ENCODE measurements around the gene BTBD9.

The BTBD9 gene

GRCh38 chr6:38503032-38503773, 136.5 kb downstream of the BTBD9 start:
- DNase-seq = no peak

- no peak for DNase-seq
Observed at GRCh38 chr6:38502423-38502822, 137.3 kb downstream of the BTBD9 start.

GRCh38 chr6:38501931-38502330, 137.8 kb downstream of the BTBD9 start:
- DNase-seq = no peak

GRCh38 chr6:38499529-38500096, 140.1 kb downstream of the BTBD9 start:
- DNase-seq = no peak

GRCh38 chr6:38498805-38499445, 140.8 kb downstream of the BTBD9 start:
- DNase-seq = no peak

- no peak for DNase-seq
Observed at GRCh38 chr6:38498085-38498484, 141.6 kb downstream of the BTBD9 start.

DNA sequence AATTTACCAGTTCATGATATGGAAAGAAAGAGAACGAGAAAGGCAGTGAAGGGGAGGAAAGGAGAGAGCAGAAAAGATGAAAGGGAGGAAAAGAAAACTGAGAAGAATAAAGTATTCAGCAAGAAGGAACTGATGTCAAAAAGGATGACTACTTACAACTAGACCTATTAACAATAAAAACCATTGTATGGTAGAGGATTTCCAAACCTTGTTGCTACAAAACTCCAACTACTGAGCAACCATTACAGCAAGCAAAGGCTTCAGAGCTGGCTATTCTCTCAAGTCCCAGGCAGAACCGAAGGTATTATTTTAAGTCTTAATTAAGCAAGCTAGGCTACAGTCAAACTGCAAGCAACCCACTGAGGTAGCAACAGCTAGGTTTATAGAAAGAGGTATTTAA, 142.2 kb downstream of the BTBD9 start:
- DNase-seq = no peak

GRCh38 chr6:38495922-38496635, 143.7 kb downstream of the BTBD9 start:
- DNase-seq = no peak

GRCh38 chr6:38495518-38495917, 144.2 kb downstream of the BTBD9 start:
- no peak for DNase-seq

- peak; percentile 77 for DNase-seq
Observed at GRCh38 chr6:38493931-38494547, 145.7 kb downstream of the BTBD9 start.

DNA sequence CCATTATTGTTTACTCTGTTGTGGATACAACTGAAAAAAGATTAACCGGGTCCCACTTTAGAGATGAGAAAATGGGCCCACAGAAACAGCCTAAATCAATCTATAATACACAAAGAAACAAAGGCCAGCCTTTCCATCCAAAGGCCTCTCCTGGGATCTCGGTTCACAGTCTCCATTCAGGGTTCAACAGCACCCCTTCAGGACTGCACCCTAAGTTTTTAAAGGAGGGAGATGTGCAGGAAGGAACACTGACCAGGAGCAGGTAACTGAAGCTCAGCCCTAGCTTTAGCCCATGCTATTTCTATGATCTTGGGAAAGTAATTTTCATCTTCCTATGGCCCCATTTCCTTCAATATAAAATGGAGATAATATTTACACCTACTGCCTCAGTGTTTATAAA, 147.7 kb downstream of the BTBD9 start:
- no peak for DNase-seq

DNA sequence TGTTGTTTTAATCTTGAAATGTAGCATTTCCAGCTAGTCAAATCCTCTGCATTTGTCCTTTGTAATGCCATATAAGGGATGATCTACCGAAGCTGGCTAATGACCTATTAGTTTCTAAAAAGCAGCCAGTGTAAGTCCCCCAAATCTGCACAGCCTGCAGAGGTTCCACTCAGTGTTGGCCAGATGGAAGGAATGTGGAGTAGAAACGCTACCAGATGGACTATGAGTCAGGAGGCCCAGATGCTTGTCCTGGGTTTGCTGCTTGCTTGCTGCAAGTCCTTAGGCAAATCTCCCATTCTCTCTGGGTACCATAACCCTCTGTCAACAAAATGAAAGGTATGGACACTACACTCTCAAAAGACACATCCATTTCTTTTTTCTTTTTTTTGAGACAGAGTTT, 149.8 kb downstream of the BTBD9 start:
- no peak for DNase-seq

DNA sequence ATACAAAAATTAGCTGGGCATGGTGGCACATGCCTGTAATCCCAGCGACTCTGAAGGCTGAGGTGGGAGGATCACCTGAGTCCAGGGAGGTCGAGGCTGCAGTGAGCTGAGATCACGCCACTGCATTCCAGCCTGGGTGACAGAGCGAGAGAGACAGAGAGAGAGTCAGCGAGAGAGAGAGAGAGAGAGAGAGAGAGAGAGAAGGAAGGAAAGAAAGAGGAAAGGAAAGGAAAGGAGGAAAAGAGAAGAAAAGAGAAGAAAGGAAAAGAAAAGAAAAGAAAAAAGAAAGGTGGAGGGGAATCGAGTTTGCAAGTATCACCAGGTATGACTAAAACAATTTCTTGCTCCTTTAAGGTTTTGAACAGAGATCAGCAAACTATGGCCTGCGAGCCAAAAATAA, 152.3 kb downstream of the BTBD9 start:
- DNase-seq = no peak

GRCh38 chr6:38485488-38485887, 154.2 kb downstream of the BTBD9 start:
- DNase-seq = no peak

DNA sequence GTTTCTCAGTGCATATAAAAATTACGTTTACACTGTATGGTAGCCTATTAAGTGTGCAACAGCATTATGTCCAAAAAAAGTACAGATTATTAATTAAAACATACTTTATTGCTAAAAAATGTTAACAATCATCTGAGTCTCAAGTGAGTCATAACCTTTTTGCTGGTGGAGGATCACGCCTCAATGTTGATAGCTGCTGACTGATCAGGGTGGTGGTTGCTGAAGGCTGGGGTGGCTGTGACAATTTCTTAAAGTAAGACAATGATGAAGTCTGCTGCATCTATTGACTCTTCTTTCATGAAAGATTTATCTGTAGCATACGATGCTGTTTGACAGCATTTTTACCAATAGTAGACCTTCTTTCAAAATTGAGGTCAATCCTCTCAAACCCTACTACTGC, 155.1 kb downstream of the BTBD9 start:
- no peak for DNase-seq

DNA sequence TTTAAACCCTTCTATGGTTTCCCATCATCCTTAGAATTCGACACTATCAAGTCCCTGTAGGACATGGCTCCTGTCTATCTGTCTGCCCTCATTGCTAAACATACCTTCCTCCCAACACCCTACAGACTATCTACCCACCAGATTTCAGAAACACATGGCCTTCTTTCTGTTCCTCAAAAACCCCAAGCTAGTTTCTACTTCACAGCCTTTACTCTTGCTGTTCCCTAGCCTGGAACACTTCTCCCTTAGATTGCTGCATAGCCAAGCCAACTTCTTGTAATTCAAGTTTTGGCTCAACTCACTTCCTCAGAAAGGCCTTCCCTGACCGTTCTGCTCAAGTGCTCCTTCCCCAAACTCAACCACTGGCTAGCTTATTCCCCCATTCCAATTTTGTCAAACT, 156.2 kb downstream of the BTBD9 start:
- DNase-seq = peak; percentile 0

DNA sequence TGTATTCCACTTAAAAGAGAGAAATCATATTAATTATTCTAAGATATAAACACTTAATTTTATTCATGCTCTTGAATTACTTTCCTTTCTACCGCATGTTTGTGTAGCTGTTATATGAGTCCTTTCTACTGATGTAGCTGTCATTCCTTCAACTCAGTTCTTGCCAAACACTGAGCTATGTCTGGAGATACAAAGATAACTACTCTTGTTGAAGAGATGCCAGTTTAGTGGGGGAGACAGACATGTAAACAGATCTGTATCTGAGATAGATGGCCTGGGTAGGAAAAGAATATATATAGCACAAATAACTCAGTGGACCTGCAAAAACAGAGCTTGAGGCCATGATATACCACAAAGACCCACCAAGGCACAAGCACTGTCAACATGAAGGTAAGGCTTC, 157.3 kb downstream of the BTBD9 start:
- no peak for DNase-seq

- DNase-seq = no peak
Observed at GRCh38 chr6:38481851-38482250, 157.9 kb downstream of the BTBD9 start.

DNA sequence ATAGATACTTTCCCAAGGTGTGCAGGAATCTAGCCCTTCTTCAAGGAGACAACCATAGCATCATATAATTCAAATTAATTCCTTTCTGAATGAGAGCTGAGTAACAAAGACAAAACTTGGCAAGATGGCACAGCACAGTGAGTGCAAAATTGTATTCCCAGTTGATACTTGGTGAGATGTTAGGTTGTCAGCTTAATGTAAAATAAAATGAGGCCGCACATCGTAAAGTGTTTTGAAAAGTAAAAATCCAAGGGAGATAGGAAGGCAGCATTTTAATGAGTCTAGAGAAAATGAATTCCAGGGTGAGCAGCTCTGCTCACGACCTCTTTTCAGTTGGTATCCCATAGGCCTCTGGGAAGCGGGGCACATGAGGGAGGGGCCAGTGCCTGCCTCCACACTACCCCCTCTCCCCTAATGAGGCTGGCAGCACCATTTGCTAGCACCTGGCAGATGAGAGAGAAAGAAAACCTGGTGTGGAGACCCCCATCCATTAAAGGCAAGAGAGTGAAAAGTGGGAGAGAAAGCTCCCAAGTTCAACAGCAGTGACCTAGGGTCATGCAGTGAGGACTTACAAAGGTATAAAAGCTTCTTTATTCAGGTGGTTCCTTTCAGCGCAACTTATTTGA, 158.4 kb downstream of the BTBD9 start:
- DNase-seq = no peak

DNA sequence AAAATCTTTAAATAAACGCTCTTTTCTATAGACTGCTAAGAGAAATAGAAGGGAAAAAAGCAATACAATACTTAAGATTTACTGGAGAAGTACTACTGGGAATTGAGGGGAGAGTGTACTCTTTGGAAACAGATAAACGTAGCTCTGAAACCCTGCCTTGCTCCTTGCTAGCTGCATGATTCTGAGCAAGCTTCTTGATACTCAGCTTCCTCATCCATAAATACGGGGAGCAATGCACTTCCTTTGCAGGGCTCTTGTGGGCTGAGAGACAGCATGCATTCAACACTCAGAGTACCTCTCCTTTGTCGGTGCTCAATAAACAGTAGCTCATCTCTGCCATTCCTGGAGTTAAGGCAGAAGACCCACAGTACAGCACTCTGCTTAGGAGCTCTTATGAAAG, 159.7 kb downstream of the BTBD9 start:
- DNase-seq = no peak

DNA sequence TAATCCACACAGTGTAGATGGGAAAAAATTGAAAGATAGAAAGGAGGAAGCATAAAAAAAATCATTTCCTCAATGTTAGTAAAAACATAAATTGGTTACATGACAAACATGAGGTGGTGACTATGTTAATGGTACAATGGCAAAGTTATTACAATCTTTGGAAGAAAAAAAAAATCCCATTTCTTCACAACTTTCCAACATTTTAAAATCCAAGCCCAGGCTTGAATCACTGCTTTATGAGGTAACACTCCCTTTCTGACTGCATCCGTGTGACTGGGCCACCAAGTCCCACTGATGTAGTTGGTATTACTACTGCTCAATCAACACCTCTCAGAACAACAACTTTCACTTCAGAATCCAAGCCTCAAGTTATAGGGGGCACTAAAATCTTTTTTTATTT, 160.4 kb downstream of the BTBD9 start:
- no peak for DNase-seq

DNA sequence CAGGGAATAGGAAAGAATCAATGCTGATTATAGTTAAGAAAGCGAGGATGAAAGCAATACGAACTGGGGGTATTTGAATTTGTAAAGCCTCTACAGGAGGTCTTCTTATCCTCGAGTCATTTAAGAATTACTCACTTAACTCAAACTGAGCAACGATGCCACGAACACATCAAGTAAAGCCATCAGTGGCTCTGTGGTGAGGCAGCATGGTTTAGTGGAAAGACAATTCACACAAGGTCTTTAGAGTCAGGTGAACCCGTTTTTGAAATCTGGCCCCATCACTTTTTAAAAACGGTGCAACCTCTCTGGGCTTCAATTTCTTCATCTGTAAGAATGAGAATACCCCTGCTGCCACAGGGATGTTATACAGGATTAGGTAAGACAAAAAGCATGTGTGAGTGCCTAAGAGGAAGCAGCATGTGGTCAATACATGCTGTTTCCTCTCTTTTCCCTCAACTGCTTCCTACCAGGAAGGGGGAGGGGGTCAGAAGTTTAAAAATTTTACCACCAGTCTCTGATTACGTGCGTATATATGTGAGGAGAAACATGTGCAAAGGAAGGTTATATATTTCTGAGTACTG, 162.0 kb downstream of the BTBD9 start:
- no peak for DNase-seq

- DNase-seq = no peak
Observed at GRCh38 chr6:38476888-38477287, 162.8 kb downstream of the BTBD9 start.

Measured in CD4-positive, alpha-beta T cell treated with Interleukin-10 for 1 hour (primary cell).